Activated CD4-positive, CD25-positive, alpha-beta regulatory T cell (primary cell): Measurements from ENCODE around the gene KCNH5.

Experiments
- DNase-seq, 4 experiments: peaks; one replicate each; lab custom pipeline; 2025; lab: John Stamatoyannopoulos, UW

The KCNH5 gene

DNA sequence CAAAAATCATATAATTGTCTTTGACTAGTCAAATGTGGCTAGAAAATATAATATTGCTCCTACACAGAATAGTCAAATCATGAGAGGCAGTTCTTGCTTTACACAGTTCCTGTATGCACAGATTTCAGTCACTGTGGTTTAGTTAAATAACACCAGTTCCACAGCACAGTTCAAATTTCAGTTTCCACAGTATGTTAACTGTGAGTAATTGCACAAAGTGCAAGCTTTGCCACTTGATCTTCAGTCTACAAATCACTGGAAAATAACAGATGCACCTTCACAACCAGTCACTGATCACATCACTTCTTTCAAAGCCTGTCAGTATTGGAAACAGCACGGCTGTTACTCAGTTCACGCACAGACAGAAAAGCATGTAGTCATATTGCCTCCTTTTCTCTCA lies 38.7 kb downstream of the KCNH5 start:
- no peak for DNase-seq

- DNase-seq = no peak
Observed at GRCh38 chr14:62994096-62994495, 51.2 kb downstream of the KCNH5 start.

DNA sequence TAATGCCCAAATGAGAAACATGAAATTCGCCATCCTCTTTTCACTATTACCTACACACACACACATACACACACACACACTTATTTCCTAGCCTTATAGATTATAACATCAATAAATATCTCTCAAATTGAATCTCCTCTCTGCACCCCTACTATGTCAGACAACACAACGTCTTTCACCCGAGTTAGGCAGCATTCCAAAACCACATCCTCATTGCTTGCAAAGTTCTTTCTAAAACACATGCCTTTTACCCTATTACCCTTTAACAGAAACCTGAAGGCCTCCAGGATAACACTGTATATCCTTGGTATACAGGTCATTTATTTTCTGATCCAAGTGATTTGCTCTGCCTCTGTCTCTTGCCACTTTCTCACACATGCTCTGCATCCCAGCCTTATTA lies 56.3 kb downstream of the KCNH5 start:
- no peak for DNase-seq

GRCh38 chr14:62983821-62984220 lies 61.4 kb downstream of the KCNH5 start:
- no peak for DNase-seq

DNA sequence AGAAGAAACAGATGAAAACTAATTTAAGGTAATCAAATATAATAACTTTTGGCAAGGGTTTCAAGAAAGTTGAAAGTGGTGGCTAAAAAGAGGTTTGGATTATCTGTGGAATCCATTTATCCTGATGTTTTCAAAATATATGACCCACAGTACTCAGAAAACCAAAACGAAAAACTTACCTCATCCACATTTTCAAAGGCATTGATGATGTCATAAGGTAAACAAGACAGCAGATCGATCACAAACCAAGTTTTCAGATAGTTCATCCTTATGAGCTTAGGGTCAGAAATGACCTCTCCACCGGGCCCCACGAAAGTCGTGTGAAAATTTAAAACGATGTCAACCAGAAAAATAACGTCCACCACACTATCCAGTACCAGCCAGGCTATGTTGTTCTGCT lies 64.6 kb downstream of the KCNH5 start:
- no peak for DNase-seq

DNA sequence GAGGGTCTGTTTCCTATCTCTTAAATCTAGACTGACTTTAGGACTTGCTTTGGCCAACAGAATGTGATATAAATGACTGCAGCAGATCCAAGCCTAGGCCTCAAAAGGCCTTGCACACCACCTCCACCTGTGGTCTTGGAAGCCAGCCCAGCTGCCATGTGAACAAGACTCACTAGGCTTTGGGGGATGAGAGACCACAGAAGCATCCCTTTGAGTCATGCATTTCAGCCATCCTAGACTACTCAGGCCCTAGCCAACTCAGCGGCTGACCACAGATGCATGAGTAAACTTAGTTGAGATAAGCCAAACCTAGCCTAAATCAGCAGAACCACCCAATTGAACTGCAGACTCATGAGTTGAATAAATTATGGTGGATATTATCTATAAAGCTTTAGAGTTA lies 87.7 kb downstream of the KCNH5 start:
- no peak for DNase-seq

- DNase-seq = no peak
Observed at GRCh38 chr14:62956413-62956812, 88.8 kb downstream of the KCNH5 start.

DNA sequence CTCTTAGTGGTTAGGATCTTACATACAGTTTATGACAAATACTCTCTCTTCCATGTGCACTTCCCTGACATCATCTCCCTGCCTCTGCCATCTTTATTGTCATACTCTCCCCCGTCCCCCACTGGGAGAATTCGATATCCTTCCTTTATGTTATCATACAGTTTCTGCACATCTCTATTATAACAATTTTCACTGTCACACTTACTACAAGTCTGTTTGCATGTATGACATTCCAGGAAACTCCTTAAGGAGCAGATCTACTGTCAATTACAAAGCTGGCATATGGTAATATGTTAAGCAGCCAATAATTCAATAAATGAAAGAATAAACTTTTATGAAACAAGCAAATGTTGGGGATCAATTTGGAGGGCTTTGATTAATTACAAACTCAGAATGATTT lies 91.1 kb downstream of the KCNH5 start:
- no peak for DNase-seq

- DNase-seq = no peak
Observed at GRCh38 chr14:62952226-62952625, 93.0 kb downstream of the KCNH5 start.

GRCh38 chr14:62947301-62947700 lies 98.0 kb downstream of the KCNH5 start:
- DNase-seq = no peak

DNA sequence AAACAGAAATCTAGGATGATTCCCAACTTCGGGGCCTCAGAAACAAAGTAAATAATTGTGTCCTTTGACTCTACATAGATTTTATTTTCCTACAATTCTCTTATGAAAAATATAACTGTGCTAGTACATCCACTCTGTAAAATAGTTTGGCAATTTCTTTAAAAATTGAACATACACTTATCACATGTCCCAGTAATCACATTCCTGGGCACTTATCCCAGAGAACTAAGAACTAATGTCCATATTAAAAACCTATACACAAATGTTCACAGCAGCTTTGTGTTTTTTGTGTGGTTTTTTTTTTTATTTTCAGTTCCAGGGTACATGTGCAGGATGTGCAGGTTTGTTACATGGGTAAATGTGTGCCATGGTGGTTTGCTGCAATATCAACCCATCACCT lies 99.0 kb downstream of the KCNH5 start:
- DNase-seq = no peak

DNA sequence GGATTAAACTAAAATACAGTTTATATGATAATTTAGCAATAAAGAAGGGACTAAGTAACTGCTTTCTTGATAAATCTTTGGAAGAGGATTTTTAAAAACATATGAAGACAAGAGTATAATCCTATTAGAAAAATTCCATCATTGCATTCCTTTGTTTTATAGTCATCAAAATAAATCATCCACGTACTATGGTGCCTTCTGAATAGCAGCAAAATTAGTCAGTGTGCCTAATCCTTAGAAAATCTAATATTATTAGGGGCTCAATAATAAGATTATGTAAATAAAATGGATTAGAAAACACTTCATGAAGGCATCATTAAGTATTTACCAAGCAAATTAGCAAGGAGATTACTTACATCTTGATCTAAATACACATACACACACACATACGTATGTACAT lies 102.1 kb downstream of the KCNH5 start:
- DNase-seq = no peak

- DNase-seq = no peak
Observed at GRCh38 chr14:62939970-62940369, 105.3 kb downstream of the KCNH5 start.

- no peak for DNase-seq
Observed at GRCh38 chr14:62938778-62939177, 106.5 kb downstream of the KCNH5 start.

- no peak for DNase-seq
Observed at GRCh38 chr14:62934439-62934838, 110.8 kb downstream of the KCNH5 start.

DNA sequence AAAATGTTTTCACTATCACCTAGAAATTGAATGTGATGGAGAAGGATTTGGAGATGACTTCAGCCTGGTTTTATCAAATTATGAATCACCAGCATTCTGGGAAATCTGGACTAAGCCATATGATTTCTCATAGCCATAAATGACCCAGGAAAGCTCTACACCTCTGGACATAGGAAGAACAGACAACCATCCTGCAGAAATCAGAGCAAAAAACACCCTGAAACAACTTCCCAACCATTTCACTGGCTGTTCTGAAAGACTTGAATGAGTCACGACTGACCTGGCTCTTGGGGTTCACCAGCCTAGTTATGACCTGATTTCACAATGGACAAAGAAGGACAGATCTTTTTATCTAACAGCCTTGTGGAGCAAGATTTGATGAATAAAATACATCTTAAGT lies 123.8 kb downstream of the KCNH5 start:
- no peak for DNase-seq

- DNase-seq = no peak
Observed at GRCh38 chr14:62916551-62916950, 128.7 kb downstream of the KCNH5 start.

DNA sequence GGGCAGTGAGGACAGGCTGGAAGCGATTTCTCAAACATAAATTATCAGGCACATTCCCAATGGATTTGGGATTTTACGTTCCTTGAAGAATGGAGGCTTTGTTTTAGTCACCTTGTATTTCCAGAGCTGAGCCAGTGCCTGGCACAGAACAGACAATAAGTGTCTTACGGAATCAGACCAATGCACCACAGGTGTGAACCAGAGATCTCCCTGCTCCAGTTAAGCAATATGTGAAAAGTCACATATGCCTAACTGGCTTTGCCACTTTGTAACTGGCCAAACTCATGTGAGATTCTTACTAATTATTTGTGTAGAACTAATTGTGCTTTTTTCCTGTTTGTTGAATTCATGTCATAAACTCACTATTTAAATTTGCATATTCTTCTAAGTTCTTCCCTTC lies 130.4 kb downstream of the KCNH5 start:
- DNase-seq = no peak

GRCh38 chr14:62914025-62914424 lies 131.2 kb downstream of the KCNH5 start:
- no peak for DNase-seq

- no peak for DNase-seq
Observed at GRCh38 chr14:62908506-62908905, 136.8 kb downstream of the KCNH5 start.

- no peak for DNase-seq
Observed at GRCh38 chr14:62905566-62905965, 139.7 kb downstream of the KCNH5 start.

DNA sequence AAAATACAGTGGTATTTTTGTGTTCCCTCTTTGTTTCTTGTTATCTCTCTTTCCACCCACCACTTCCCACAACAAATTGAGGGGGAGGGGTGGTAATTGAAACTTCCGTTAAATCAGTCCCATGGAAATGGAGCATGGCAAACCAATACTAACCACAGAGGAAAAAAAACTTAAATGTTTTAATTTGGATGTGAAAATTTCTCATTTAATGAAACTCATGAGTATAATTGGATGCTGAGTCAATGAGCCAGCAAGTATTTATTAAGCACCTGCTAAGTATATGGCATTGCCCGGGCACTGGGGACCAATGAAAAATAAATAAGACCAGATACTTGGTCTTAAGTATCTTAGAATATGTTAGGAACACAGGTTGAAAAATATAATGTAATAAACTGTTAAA lies 147.5 kb downstream of the KCNH5 start:
- no peak for DNase-seq

- DNase-seq = no peak
Observed at GRCh38 chr14:62896932-62897456, 148.3 kb downstream of the KCNH5 start.

- no peak for DNase-seq
Observed at GRCh38 chr14:62894736-62895135, 150.5 kb downstream of the KCNH5 start.

DNA sequence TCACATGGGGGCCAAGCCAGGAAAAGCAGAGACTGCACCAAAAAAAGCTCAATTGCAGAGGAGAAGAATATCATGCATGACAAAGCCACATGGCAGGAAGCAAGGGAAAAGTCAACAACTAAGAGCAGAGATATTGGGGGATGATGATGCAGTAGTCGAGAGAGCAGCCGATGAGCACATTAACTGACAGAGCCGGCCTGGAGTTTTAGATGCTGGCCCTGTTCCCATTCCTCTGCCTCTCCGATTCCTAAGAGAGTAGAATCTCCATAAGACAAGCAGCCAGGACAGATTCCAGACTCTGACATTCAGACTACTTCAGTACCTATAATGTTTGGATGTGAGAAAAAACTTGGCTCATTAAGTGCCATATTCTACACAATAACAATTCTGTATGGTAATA lies 155.9 kb downstream of the KCNH5 start:
- no peak for DNase-seq
